ENCODE measurements around the gene REPIN1.

DNA sequence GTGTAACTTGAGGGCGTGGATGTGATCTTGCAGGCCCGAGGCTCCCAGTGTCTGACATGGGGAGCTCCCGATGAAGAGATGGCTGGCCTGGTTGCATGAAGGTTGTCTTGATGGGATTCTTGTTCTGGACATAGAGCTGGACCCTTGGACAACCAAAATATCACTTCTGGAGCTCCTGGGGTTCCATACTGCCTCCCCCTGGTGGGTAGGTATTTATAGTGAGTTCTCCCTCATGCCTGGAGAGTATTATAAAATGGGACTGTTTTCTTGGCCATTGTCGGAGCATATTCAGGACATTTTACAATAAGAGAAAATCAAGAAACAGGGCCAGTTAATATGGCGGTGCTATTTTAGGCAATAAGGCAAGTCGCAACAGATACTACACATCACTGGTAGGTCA, 49.2 kb downstream of the REPIN1 start:
- TF ChIP-seq NRF1 (IDR thresholded peaks at IDR 0.05; ENCODE audit: low read depth, low read length) (no peak), JUND (IDR thresholded peaks at IDR 0.05) (no peak), TAF1 (IDR thresholded peaks at IDR 0.05; ENCODE audit: borderline replicate concordance, low read depth, low read length) (no peak)
- TF ChIP-seq, protein P1, sequence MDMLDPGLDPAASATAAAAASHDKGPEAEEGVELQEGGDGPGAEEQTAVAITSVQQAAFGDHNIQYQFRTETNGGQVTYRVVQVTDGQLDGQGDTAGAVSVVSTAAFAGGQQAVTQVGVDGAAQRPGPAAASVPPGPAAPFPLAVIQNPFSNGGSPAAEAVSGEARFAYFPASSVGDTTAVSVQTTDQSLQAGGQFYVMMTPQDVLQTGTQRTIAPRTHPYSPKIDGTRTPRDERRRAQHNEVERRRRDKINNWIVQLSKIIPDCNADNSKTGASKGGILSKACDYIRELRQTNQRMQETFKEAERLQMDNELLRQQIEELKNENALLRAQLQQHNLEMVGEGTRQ (IDR thresholded peaks at IDR 0.05; ENCODE audit: borderline replicate concordance, low read depth, low read length), result no peak
- TF ChIP-seq, protein P2, sequence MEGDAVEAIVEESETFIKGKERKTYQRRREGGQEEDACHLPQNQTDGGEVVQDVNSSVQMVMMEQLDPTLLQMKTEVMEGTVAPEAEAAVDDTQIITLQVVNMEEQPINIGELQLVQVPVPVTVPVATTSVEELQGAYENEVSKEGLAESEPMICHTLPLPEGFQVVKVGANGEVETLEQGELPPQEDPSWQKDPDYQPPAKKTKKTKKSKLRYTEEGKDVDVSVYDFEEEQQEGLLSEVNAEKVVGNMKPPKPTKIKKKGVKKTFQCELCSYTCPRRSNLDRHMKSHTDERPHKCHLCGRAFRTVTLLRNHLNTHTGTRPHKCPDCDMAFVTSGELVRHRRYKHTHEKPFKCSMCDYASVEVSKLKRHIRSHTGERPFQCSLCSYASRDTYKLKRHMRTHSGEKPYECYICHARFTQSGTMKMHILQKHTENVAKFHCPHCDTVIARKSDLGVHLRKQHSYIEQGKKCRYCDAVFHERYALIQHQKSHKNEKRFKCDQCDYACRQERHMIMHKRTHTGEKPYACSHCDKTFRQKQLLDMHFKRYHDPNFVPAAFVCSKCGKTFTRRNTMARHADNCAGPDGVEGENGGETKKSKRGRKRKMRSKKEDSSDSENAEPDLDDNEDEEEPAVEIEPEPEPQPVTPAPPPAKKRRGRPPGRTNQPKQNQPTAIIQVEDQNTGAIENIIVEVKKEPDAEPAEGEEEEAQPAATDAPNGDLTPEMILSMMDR (IDR thresholded peaks at IDR 0.05), result peak; percentile 34; the same call in 1 of the 2 replicates
